OCI-LY7 (cell line): ENCODE data around the gene ZDHHC14. TPM values are rescaled to one million over a fixed set of nuclear protein-coding genes. Genes with fewer than 3 reads are reported as not detected.

ENCODE experiments used
- BruUV-seq: library from RNA; stranded (reverse); fragments of 400-500 nt; replicated peaks from 2 replicates; lab custom pipeline; 2021; lab: Mats Ljungman, UMichigan
- CTCF ChIA-PET: fragments of 300-600 bp; sonication (Branson Sonifier 250); formaldehyde crosslinking; loops from one replicate; lab custom pipeline; 2022; ENCODE audit warnings: antibody characterized with exemption; ENCODE audit not compliant: unreplicated experiment; lab: Charles Lee
- POLR2A ChIA-PET: fragments of 300-600 bp; sonication (Branson Sonifier 250); formaldehyde crosslinking; loops from one replicate; lab custom pipeline; 2022; ENCODE audit warnings: antibody characterized with exemption; lab: Charles Lee
- DNase-seq: peaks from one replicate; pipeline ENCODE4 v3.0.0-alpha.2; 2015; ENCODE audit warnings: low spot score
- H2AFZ ChIP-seq: fragments of 200-600 bp; sonication (generic), shearing (Covaris generic); 2 replicates; pipeline ENCODE4 v1.6.1; 2014; ENCODE audit warnings: mild to moderate bottlenecking, antibody characterized with exemption, low read length, moderate library complexity
- H3K27ac ChIP-seq: fragments of 200-600 bp; sonication (generic); 2 replicates; pipeline ENCODE4 v1.5.1; 2014; ENCODE audit warnings: mixed run types, low read depth, mild to moderate bottlenecking, moderate library complexity, low read length, inconsistent platforms; ENCODE audit not compliant: poor library complexity, severe bottlenecking
- H3K36me3 ChIP-seq: fragments of 200-600 bp; sonication (generic); 2 replicates; pipeline ENCODE4 v1.6.1; 2014; ENCODE audit warnings: mild to moderate bottlenecking, antibody characterized with exemption, low read length, moderate library complexity, mixed read lengths; ENCODE audit not compliant: insufficient read depth
- H3K4me1 ChIP-seq: fragments of 200-600 bp; sonication (generic); 2 replicates; pipeline ENCODE4 v1.5.1; 2014; ENCODE audit warnings: mild to moderate bottlenecking, low read length; ENCODE audit not compliant: insufficient read depth, poor library complexity, severe bottlenecking
- H3K4me2 ChIP-seq: fragments of 200-600 bp; sonication (generic); 2 replicates; pipeline ENCODE4 v1.6.1; 2014; ENCODE audit warnings: mild to moderate bottlenecking, low read length
- H3K4me3 ChIP-seq: fragments of 200-600 bp; sonication (generic); 2 replicates; pipeline ENCODE4 v1.5.1; 2014; ENCODE audit warnings: mild to moderate bottlenecking, low read depth, low read length; ENCODE audit not compliant: poor library complexity, severe bottlenecking
- H3K79me2 ChIP-seq: fragments of 200-600 bp; sonication (generic); 2 replicates; pipeline ENCODE4 v1.6.1; 2016; ENCODE audit warnings: low read depth, mild to moderate bottlenecking, low read length, moderate library complexity, mixed read lengths; ENCODE audit not compliant: insufficient read depth
- H3K9me2 ChIP-seq: fragments of 200-600 bp; sonication (generic); 2 replicates; pipeline ENCODE4 v1.6.1; 2016; ENCODE audit warnings: mild to moderate bottlenecking, low read length, mixed read lengths; ENCODE audit not compliant: insufficient read depth
- H3K9me3 ChIP-seq: fragments of 200-600 bp; sonication (generic); 2 replicates; pipeline ENCODE4 v1.6.1; 2014; ENCODE audit warnings: mild to moderate bottlenecking, mixed run types, low read length, mixed read lengths
- H4K20me1 ChIP-seq: fragments of 200-600 bp; sonication (generic); 2 replicates; pipeline ENCODE4 v1.6.1; 2014; ENCODE audit warnings: mild to moderate bottlenecking, antibody characterized with exemption, low read length, moderate library complexity, mixed read lengths; ENCODE audit not compliant: insufficient read depth
- CTCF ChIP-seq: fragments of 200-600 bp; sonication (generic); conservative IDR thresholded peaks from 2 replicates; pipeline ENCODE4 v1.5.1; 2014; ENCODE audit warnings: mild to moderate bottlenecking, antibody characterized with exemption, low read length, moderate library complexity, mixed read lengths
- EZH2phosphoT487 ChIP-seq: fragments of 200-600 bp; sonication (generic); IDR thresholded peaks from 2 replicates; pipeline ENCODE4 v1.6.1; 2018; ENCODE audit warnings: low read depth, borderline replicate concordance, mild to moderate bottlenecking, mixed run types, antibody characterized with exemption, low read length, moderate library complexity, mixed read lengths
- intact Hi-C: fragments of 100-400 bp; cut with micrococcal nuclease; formaldehyde crosslinking; loops from one replicate; pipeline ENCODE4 v1.10.0; 2022; ENCODE audit not compliant: unreplicated experiment
- total RNA-seq, 2 experiments: library from RNA; depleted of rRNA in 1 of 2; stranded (reverse); fragments of >200 nt in 1 of 2; shearing (Covaris generic) in 1 of 2; gene quantifications; 2 replicates each; pipeline ENCODE4 v1.2.3, GENCODE V29; 2014 to 2022

ZDHHC14 gene
- total RNA-seq, 2 experiments from 2014 or later: 0.69 to 3.0 TPM

GRCh38 chr6:157551041-157551832 lies 170.2 kb downstream of the ZDHHC14 start:
- no peak overlapping the region for H3K27ac ChIP-seq
- H3K4me2 ChIP-seq: no peak overlapping the region
- CTCF ChIA-PET: no interaction called here

DNA sequence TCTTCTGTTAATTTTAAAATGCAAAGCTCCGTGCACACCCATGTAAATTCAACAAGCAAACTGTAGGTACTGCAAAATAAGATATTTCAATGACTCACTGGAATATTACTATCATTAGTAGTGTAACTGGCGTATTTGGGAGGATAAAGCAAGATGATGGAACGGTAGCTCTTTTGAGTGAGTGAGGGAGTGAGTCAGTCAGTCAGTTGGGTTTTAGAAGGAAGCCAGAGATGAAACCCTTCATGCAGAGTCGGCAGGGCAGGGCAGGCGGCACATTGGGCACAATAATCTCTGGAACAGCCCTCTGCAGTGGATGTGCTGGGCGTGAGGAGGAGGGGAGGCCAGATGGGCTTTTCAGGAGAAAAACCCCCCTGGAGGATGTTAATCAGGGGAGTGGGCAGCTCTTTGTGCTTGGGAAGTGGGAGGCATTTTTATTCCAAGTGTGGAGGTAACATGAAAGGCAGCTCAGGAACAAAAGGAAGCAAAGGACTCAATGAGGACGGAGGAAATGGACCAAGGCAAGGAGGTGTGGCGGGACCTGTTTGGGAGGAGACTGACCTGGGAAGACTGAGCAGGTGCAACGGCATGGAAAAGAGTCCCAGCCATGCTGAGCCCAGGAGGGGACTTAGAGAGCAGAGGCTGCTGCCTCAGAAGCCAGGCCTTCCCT lies 171.2 kb downstream of the ZDHHC14 start:
- no peaks in the 10 kb centered on the region for H3K36me3 ChIP-seq
- no peaks in the 10 kb centered on the region for H3K79me2 ChIP-seq
- CTCF ChIA-PET: no interaction called here
- H3K9me2 ChIP-seq: no peaks in the 10 kb centered on the region
- POLR2A ChIA-PET: no interaction called here
- peaks cover 12% of the 10 kb centered on the region for H3K4me1 ChIP-seq
- no peak overlapping the region for H3K27ac ChIP-seq
- BruUV-seq: no TSS peak
- H3K4me3 ChIP-seq: no peak overlapping the region
- H2AFZ ChIP-seq: no peak overlapping the region
- intact Hi-C loops: loop anchor here (10.0 kb wide), 1 partner anchor 187 kb away; no protein-coding TSS in a partner anchor
- no peaks in the 10 kb centered on the region for H4K20me1 ChIP-seq
- no peak for DNase-seq
- H3K4me2 ChIP-seq: no peak overlapping the region
- H3K9me3 ChIP-seq: no peaks in the 10 kb centered on the region
- TF ChIP-seq EZH2phosphoT487: no peak
- TF ChIP-seq CTCF: no peak

More at GRCh38 chr6:157551041-157551832, 170.2 kb downstream of the ZDHHC14 start:
- TF ChIP-seq CTCF: no peak
- Histone ChIP-seq H2AFZ (no peak overlapping the region), H3K4me3 (no peak overlapping the region), H3K36me3 (no peaks in the 10 kb centered on the region), H4K20me1 (no peaks in the 10 kb centered on the region), H3K9me2 (no peaks in the 10 kb centered on the region), H3K4me1 (peaks cover 2% of the 10 kb centered on the region), H3K9me3 (no peaks in the 10 kb centered on the region), H3K79me2 (no peaks in the 10 kb centered on the region)
- POLR2A ChIA-PET: no interaction called here
- DNase-seq: no peak
- no TSS peak for BruUV-seq
- intact Hi-C loops: loop anchor here (10.0 kb wide), 1 partner anchor 186 kb away; no protein-coding TSS in a partner anchor
